Osteoblast (primary cell): ENCODE measurements around the gene TTLL10. TPM values are rescaled to one million over a fixed set of nuclear protein-coding genes. Genes with fewer than 3 reads are reported as not detected.

Experiments
- DNase-seq: peaks from one replicate; pipeline ENCODE4 v3.0.0; 2011; ENCODE audit warnings: low spot score, mixed read lengths; ENCODE audit not compliant: insufficient read length; ENCODE audit errors: missing footprints
- H2AFZ ChIP-seq: 2 replicates; pipeline ENCODE4 v1.6.0; 2011; ENCODE audit warnings: mild to moderate bottlenecking, low read length
- H3K27ac ChIP-seq: 2 replicates; pipeline ENCODE4 v1.5.1; 2011; ENCODE audit warnings: mild to moderate bottlenecking, low read depth, low read length, moderate library complexity
- H3K27me3 ChIP-seq: 2 replicates; pipeline ENCODE4 v1.6.0; 2012; ENCODE audit warnings: mild to moderate bottlenecking, control low read depth, inconsistent platforms, low read length, moderate library complexity; ENCODE audit not compliant: insufficient read depth
- H3K36me3 ChIP-seq: 2 replicates; pipeline ENCODE4 v1.5.1; 2011; ENCODE audit warnings: mild to moderate bottlenecking, low read length, control low read depth, moderate library complexity; ENCODE audit not compliant: insufficient read depth
- H3K4me1 ChIP-seq: 2 replicates; pipeline ENCODE4 v1.5.1; 2011; ENCODE audit warnings: mild to moderate bottlenecking, low read length, control low read depth, moderate library complexity; ENCODE audit not compliant: insufficient read depth
- H3K4me2 ChIP-seq: 2 replicates; pipeline ENCODE4 v1.6.0; 2011; ENCODE audit warnings: mild to moderate bottlenecking, low read length; ENCODE audit not compliant: insufficient read depth
- H3K4me3 ChIP-seq: fragments of 200-600 bp; sonication (generic); 3 replicates; pipeline ENCODE4 v1.5.1; 2012; ENCODE audit warnings: mild to moderate bottlenecking, low read length, inconsistent platforms; ENCODE audit not compliant: insufficient read depth
- H3K79me2 ChIP-seq: 2 replicates; pipeline ENCODE4 v1.6.0; 2012; ENCODE audit warnings: mild to moderate bottlenecking, low read length, control low read depth, inconsistent platforms; ENCODE audit not compliant: insufficient read depth
- H3K9me3 ChIP-seq: 2 replicates; pipeline ENCODE4 v1.5.1; 2011; ENCODE audit warnings: low read depth, low read length, control low read depth
- H4K20me1 ChIP-seq: 2 replicates; pipeline ENCODE4 v1.6.0; 2012; ENCODE audit warnings: mild to moderate bottlenecking, low read length, control low read depth; ENCODE audit not compliant: insufficient read depth
- total RNA-seq: library from RNA; depleted of rRNA; stranded (reverse); fragments of >200 nt; gene quantifications from 2 replicates; pipeline ENCODE4 v1.2.3, GENCODE V29; 2012
- TF ChIP-seq, protein P1 (sequence below): IDR thresholded peaks from 2 replicates; pipeline ENCODE4 v1.5.1; 2011; ENCODE audit warnings: mild to moderate bottlenecking, low read depth, low read length, moderate library complexity; ENCODE audit errors: extremely low read depth

The TTLL10 gene
- total RNA-seq, 1 donor: not detected

DNA sequence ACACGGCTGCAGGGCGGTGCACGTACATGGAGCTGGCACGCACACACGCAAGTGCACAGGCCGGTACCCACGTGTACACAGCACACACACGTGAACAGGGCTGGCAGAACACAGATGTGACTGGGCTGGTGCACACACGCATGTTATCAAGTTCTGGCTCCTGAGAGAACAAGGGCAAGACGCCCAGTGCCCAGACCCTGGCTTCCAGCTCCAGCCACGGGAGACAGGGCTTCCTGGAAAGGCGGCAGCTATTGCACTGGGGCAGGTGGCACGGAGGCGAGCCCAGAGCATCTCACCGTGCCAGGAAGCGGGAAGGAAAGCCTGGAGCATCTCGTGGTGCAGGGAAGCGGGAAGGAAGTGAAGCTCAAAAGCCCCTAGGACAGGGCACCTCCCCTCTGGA, 52.2 kb downstream of the TTLL10 start:
- Histone ChIP-seq H3K36me3 (peaks cover 28% of the 10 kb centered on the region), H3K79me2 (peaks cover 73% of the 10 kb centered on the region), H4K20me1 (peaks cover 57% of the 10 kb centered on the region)

GRCh38 chr1:1226566-1227362, 53.1 kb downstream of the TTLL10 start:
- Histone ChIP-seq H3K4me2 (no peak overlapping the region), H3K9me3 (no peaks in the 10 kb centered on the region), H3K36me3 (peaks cover 26% of the 10 kb centered on the region), H3K4me1 (peaks cover 13% of the 10 kb centered on the region), H3K79me2 (peaks cover 81% of the 10 kb centered on the region), H2AFZ (no peak overlapping the region), H3K27ac (no peak overlapping the region), H4K20me1 (peaks cover 62% of the 10 kb centered on the region), H3K27me3 (no peaks in the 10 kb centered on the region), H3K4me3 (no peak overlapping the region)
- DNase-seq: no peak
- TF ChIP-seq, protein P1, sequence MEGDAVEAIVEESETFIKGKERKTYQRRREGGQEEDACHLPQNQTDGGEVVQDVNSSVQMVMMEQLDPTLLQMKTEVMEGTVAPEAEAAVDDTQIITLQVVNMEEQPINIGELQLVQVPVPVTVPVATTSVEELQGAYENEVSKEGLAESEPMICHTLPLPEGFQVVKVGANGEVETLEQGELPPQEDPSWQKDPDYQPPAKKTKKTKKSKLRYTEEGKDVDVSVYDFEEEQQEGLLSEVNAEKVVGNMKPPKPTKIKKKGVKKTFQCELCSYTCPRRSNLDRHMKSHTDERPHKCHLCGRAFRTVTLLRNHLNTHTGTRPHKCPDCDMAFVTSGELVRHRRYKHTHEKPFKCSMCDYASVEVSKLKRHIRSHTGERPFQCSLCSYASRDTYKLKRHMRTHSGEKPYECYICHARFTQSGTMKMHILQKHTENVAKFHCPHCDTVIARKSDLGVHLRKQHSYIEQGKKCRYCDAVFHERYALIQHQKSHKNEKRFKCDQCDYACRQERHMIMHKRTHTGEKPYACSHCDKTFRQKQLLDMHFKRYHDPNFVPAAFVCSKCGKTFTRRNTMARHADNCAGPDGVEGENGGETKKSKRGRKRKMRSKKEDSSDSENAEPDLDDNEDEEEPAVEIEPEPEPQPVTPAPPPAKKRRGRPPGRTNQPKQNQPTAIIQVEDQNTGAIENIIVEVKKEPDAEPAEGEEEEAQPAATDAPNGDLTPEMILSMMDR: no peak

More for the DNA sequence above, 52.2 kb downstream of the TTLL10 start:
- no peak overlapping the region for H3K4me3 ChIP-seq
- no peak overlapping the region for H2AFZ ChIP-seq
- H3K9me3 ChIP-seq: no peaks in the 10 kb centered on the region
- no peak overlapping the region for H3K4me2 ChIP-seq
- TF ChIP-seq, protein P1: no peak
- H3K27ac ChIP-seq: no peak overlapping the region
- H3K27me3 ChIP-seq: no peaks in the 10 kb centered on the region
- no peak for DNase-seq
- peaks cover 10% of the 10 kb centered on the region for H3K4me1 ChIP-seq

DNA sequence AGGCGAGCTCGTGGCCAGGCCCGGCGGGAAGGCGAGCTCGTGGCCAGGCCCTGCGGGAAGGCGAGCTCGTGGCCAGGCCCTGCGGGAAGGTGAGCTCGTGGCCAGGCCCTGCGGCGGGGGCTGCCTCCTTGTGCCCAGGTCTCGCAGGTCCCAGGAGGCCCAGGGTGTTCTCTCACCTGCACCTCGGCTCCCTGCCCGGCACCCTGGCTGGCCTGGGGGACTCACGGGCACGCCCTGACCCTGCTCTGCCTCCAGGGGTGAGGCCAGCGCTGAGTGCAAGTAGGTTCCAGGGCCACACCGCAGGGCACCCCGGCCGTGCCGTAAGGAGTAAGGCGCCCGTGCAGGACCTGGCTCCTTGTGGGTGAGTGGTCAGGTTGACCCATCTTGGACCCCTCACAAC, 53.7 kb downstream of the TTLL10 start:
- peaks cover 13% of the 10 kb centered on the region for H3K4me1 ChIP-seq
- H4K20me1 ChIP-seq: peaks cover 62% of the 10 kb centered on the region
- peaks cover 82% of the 10 kb centered on the region for H3K79me2 ChIP-seq
- no peak overlapping the region for H3K27ac ChIP-seq
- H3K36me3 ChIP-seq: peaks cover 22% of the 10 kb centered on the region
- no peaks in the 10 kb centered on the region for H3K9me3 ChIP-seq
- no peak overlapping the region for H3K4me3 ChIP-seq
- no peak overlapping the region for H2AFZ ChIP-seq
- DNase-seq: no peak
- no peak overlapping the region for H3K4me2 ChIP-seq
- H3K27me3 ChIP-seq: no peaks in the 10 kb centered on the region
- TF ChIP-seq, protein P1: no peak

GRCh38 chr1:1228187-1228586, 54.5 kb downstream of the TTLL10 start:
- Histone ChIP-seq H3K9me3 (no peaks in the 10 kb centered on the region), H3K4me1 (peaks cover 13% of the 10 kb centered on the region)
- TF ChIP-seq, protein P1: no peak

More at GRCh38 chr1:1228187-1228586, 54.5 kb downstream of the TTLL10 start:
- peaks cover 85% of the 10 kb centered on the region for H3K79me2 ChIP-seq
- no peaks in the 10 kb centered on the region for H3K27me3 ChIP-seq
- peaks cover 57% of the 10 kb centered on the region for H4K20me1 ChIP-seq
- no peak overlapping the region for H3K4me2 ChIP-seq
- no peak overlapping the region for H3K27ac ChIP-seq
- DNase-seq: no peak
- H2AFZ ChIP-seq: no peak overlapping the region
- H3K36me3 ChIP-seq: peaks cover 14% of the 10 kb centered on the region
- no peak overlapping the region for H3K4me3 ChIP-seq
